ENCODE data around the gene KCNT1.

KCNT1 gene

DNA sequence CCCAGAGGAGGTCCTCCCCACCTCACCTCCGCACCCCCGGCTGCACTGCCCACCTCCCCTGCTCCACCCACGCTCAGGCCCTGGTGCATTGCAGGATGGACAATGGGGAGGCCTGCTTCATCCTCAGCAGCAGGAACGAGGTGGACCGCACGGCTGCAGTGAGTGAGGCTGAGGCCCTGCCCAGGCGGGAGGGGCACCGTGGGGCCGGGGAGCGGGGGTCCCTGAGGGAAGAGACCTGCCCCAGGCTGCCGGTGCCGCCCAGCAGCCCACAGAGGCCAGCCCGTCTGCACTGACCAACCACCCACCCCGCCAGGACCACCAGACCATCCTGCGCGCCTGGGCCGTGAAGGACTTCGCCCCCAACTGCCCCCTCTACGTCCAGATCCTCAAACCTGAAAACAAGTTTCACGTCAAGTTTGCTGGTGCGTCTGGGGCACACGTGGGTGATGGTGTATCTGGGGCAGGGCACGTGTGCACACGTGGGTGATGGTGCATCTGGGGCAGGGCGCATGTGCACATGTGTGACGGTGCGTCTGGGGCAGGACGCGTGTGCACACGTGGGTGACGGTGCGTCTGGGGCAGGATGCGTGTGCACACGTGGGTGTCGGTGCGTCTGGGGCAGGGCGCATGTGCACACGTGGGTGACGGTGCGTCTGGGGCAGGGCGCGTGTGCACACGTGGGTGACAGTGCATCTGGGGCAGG is 66.7 kb downstream of the KCNT1 start:
- DNase-seq (ENCODE audit: low read depth): no peak

GRCh38 chr9:135769489-135770202 is 67.7 kb downstream of the KCNT1 start:
- DNase-seq (ENCODE audit: low read depth): no peak

DNA sequence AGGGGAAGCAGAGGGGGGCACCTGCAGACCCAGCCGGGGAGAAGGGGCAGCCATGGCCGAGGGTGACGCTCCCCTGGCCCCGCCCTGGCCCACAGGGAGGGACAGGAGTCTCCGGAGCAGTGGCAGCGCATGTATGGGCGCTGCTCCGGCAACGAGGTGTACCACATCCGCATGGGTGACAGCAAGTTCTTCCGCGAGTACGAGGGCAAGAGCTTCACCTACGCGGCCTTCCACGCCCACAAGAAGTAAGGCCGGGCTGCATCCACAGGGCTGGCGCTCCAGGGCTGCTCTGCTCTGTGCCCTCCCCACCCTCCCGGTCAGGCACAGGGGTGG is 68.2 kb downstream of the KCNT1 start:
- no peak for DNase-seq (ENCODE audit: low read depth)

DNA sequence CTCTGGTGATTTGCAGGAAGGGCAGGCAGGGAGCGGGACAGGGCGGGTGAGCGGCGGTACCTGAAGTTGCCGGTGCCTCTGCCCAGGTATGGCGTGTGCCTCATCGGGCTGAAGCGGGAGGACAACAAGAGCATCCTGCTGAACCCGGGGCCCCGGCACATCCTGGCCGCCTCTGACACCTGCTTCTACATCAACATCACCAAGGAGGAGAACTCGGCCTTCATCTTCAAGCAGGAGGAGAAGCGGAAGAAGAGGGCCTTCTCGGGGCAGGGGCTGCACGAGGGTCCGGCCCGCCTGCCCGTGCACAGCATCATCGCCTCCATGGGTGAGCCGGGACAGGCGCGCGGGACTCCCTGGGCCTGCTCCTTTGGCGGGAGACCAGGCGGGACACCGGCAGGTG is 68.8 kb downstream of the KCNT1 start:
- no peak for DNase-seq (ENCODE audit: low read depth)

GRCh38 chr9:135771401-135772051 is 69.5 kb downstream of the KCNT1 start:
- no peak for DNase-seq (ENCODE audit: low read depth)

DNA sequence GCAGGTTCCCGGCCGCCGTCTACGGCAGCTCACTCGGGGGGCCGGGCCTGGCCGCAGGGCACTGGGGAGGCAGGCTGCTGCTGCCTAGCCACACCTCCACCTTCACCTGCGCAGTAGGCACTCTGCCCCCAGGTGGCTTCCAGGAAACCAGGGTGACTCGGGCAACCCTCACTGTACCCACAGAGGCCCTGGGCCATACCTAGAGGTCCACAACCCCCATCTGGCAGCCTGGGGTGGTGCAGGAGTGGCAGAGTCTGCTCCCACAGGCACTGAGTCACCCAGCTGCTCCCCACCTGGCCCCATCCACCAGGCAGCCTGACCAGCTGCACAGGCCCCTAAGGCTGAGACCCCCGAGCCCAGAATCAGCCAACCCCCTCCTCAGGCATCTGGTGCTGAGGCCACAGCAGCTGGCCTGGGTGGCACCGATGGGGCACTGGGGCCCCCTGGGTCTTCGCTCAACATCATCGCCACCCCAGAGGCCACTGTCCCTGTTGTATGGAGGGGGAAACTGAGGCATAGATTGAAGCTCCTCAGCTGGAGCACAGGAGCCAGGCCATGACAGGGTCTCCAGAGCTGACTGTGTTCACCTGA is 70.2 kb downstream of the KCNT1 start:
- DNase-seq (ENCODE audit: low read depth): no peak

DNA sequence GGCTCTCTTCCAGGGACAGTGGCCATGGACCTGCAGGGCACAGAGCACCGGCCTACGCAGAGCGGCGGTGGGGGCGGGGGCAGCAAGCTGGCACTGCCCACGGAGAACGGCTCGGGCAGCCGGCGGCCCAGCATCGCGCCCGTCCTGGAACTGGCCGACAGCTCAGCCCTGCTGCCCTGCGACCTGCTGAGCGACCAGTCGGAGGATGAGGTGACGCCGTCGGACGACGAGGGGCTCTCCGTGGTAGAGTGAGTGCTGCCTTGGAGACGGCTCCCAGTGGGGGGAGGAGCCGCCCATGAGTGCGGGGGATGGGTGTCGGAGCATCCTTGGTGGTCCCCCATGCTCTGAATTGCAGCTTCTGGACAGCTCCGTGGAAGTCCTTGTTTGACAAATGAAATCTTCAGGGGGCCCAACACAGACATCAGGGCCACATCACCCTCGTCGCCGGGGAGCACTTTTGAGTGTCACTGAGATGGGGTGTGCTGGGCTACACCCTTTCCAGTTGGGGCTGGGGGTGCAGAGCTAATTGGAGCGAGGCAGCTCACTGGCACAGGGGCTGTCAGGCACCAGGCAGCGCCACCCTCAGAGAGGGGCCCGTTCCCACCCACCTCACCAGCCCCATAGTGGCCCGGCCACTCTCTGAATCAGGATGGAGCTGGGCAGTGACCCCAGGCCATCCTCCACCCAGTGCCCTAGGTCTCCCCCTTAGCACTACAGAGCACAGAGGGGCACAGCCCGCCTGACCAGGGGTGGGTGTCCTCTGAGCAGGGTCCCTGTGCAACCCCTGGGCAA is 70.9 kb downstream of the KCNT1 start:
- DNase-seq (ENCODE audit: low read depth): no peak

DNA sequence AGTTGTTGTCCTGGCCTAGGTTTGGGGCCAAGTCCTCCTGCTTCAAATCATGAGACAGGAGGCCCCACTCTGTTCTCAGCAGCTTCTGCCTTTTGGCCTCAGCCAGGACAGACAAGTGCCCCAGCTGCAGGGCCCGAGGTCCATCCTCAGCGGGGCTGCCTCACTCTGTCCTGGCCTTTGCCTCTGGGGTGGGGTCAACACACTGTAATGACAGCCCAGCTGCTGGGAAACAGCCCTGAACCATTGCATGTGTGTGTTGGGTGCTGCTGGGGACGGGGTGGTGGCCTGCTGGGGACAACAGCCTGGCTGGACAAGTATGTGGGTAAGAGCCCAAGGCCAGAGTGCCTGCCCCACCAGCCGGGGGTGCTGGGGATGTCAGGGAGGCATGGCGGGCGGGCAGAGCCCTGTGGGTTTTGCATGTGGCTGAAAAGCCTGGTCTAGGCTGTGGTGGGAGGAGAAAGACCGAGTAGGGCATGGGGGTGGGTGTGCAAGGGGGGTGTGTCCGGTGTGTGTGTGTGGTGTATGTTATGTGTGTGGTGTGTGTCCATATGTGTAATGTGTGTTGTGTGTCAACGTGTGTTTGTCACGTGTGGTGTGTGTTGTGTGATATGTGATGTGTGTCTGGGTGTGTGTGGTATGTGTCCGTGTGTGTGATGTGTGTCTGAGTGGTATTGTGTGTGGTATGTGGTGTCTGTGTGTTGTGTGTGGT is 71.7 kb downstream of the KCNT1 start:
- no peak for DNase-seq (ENCODE audit: low read depth)

DNA sequence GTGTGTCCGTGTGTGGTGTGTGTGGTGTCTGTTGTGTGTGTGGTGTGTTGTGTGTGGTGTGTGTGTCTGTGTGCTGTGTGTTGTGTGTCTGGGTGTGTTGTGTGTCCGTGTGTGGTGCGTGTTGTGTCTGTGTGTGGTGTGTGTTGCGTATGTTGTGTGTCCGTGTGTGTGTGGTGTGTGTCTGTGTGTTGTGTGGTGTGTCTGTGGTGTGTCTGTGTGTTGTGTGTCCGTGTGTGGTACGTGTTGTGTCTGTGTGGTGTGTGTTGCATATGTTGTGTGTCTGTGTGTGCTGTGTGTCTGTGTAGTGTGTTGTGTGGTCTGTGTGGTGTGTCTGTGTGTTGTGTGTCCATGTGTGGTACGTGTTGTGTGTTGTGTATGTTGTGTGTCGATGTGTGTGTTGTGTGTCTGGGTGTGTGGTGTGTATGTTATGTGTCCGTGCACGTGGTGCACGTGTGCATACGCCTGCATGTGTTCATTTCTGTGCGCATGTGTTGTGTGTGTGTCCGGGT is 72.3 kb downstream of the KCNT1 start:
- DNase-seq (ENCODE audit: low read depth): no peak

- DNase-seq (ENCODE audit: low read depth): no peak
These were observed 73.0 kb downstream of the KCNT1 start for GRCh38 chr9:135774794-135775525.

GRCh38 chr9:135775911-135776310 is 73.9 kb downstream of the KCNT1 start:
- no peak for DNase-seq (ENCODE audit: low read depth)

- no peak for DNase-seq (ENCODE audit: low read depth)
These were observed 75.1 kb downstream of the KCNT1 start for GRCh38 chr9:135776893-135777622.

DNA sequence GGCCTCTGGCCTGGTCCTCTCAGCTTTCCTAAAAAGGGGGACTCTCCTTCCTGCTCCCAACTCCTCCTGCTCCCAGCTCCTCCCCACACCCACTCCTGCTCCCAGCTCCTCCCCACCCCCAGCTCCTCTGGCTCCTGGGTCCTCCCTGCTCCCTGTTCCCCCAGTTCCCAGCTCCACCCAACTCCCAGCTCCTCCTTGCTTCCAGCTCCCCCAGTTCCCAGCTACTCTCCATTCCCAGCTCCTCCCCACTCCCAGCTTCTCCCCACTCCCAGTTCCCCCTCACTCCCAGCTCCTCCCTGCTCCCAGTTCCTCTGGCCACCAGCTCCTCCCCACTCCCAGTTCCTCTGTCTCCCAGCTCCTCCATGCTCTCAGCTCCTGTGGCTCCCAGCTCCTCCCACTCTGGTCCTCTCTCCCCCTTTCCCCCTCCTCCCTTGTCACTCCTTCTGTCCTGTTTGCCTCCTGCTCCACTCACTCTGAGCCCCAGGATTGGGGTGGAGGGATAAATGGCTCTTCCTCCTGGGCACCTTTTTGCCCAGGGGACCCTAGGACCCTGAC is 75.7 kb downstream of the KCNT1 start:
- no peak for DNase-seq (ENCODE audit: low read depth)

GRCh38 chr9:135778421-135778820 is 76.4 kb downstream of the KCNT1 start:
- DNase-seq (ENCODE audit: low read depth): no peak

DNA sequence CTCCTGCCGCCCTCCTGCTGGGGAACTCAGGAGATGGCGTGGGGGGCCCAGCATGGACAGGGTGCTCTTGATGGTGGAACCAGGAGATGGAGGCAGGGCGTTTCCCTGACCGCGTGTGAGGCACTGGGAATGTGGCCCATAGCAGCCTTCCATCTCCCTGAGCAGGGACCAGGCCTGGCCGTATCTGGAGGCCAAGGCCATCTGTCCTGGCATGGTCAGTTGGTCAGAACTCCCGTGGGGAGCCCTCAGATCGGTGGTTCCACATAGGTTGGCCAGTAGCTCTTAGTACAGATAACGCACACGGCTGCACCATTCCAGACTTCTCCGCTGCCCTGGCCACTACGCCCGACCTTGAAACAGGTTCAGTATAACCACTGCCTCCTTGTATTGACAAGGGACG is 77.6 kb downstream of the KCNT1 start:
- DNase-seq (ENCODE audit: low read depth): no peak

DNA sequence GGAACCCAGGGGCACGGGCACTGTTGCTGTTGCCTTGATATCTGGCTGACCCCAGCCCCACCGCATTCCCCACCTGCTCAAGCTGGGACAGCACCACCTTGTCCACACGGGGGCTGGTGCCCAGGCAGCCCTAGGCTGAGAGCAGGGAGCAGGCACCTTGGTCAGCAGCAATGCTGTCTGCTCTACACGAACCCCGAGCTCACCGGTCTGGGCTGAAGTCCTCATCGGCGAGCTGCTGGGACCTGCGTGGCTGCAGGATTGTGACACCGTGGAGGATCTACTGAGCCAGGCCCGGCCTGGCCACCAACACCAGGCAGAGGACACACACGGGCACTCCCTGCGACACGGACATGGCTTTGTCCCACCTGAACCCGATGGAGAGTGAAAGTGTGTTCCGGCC is 78.1 kb downstream of the KCNT1 start:
- no peak for DNase-seq (ENCODE audit: low read depth)

DNA sequence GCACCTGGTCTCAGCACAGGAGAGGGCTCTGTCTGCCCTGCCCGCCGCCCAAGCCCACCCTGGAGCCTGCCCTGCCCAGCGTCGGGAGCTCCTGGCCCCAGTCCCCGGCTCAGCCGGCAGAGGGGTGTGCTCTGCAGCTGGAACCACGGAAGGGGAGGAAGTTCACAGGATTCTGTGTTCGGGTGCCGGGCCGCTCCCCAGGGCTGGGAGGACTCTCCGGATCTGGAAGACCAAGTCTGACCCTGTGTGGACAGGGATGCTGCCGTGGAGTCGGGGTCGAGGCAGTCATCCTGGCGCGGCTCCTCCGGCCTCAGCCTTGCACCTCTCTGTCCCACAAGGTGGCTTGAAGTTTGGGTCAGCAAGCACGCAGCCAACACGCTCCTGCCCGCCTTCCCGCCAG is 78.6 kb downstream of the KCNT1 start:
- DNase-seq (ENCODE audit: low read depth): no peak

- DNase-seq (ENCODE audit: low read depth): no peak
These were observed 81.0 kb downstream of the KCNT1 start for GRCh38 chr9:135782946-135783345.

DNA sequence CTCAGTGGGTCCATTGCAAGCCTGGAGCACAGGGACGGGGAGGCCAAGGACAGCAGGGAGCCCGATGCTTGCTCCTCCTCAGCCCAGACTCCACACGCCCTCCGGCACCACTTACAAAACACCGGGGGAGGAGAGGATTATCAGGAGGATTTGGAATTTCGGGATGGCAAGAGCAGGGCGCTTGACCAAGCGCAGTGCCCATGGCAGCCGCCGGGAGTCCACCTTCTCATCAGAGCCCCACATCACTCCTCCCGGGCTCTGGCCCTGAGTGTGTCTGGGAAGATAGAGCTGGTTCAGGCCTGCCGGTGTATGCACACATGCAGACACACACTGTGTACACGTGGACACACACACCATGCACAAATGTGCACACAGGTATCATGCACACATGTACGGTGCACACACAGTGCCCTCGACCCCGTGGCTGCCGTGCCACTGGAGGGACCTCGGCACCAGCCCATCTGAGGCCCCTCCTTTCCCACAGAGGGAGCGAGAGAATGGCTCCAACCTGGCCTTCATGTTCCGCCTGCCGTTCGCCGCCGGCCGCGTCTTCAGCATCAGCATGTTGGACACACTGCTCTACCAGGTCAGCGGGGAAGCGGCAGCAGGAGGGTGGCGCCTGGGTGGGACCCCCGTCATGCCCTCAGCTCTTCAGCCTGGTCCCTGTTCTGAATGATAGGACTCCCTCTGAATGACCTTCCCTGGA is 81.7 kb downstream of the KCNT1 start:
- DNase-seq (ENCODE audit: low read depth): peak; percentile 10

Data from ELR (cell line).